ENCODE results near the gene GALNT17. TPM values are rescaled to one million over a fixed set of nuclear protein-coding genes. Genes with fewer than 3 reads are reported as not detected.

The GALNT17 gene
- total RNA-seq, 1 experiment from 2014 or later: 0.06 TPM

- no peak for DNase-seq (ENCODE audit: low read depth)
Measured at GRCh38 chr7:71457021-71457420, 325.1 kb downstream of the GALNT17 start.

- DNase-seq (ENCODE audit: low read depth): no peak
Measured at GRCh38 chr7:71457846-71458590, 326.1 kb downstream of the GALNT17 start.

GRCh38 chr7:71459132-71459531, 327.2 kb downstream of the GALNT17 start:
- peak; percentile 83 for DNase-seq (ENCODE audit: low read depth)

- no peak for DNase-seq (ENCODE audit: low read depth)
Measured at GRCh38 chr7:71461572-71461971, 329.6 kb downstream of the GALNT17 start.

DNA sequence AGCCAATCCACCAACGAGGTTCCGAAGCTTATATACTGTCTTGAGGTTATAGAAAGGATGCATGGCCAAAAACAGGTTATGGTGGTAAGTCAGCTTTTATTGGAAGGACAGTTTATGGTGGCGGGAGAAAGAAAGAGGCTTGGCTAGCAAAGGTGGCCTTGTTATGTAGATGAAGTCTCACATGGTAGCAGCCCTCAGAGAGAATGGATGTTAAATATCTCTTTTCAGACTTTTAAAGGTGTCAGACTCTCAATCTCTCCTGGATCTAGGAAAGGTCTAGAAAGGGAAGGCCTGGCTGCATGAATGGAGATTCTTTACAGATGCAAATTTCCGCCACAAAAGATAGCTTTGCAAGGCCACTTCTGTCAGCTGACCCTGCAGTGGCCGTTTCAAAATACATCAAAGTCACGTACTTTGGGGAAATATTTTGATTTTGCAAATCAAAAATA, 333.8 kb downstream of the GALNT17 start:
- no peak for DNase-seq (ENCODE audit: low read depth)

DNA sequence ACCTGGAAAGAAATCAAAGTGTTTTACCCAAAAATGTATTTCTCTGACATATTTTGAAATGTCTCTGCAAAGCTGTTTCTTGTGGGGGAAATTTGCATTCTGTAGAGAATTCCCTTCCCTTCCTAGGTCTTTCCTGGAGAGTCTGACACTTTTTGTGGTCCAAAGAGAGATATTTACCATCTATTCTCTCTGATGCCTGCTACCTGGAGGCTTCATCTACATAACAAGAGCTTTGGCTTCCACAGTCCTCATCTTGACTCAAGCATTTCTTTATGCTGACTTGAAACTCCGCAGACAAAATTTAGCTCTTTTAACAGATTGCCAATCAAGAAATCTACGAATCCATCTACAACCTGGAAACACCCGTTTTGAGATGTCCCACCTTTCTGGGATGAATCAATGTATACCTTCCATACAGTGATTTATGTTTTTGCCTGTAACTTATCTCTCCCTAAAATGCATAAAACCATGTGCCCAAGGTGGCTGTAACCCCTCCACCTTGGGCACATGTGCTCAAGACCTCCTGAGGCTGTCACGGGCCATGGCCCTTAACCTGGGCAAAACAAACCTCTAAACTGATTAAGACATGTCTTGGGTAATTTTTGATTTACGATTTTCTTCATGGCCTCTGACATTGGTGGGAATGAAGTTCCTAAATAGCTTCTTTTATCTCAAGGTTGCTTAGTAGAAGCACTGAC, 334.7 kb downstream of the GALNT17 start:
- no peak for DNase-seq (ENCODE audit: low read depth)

DNA sequence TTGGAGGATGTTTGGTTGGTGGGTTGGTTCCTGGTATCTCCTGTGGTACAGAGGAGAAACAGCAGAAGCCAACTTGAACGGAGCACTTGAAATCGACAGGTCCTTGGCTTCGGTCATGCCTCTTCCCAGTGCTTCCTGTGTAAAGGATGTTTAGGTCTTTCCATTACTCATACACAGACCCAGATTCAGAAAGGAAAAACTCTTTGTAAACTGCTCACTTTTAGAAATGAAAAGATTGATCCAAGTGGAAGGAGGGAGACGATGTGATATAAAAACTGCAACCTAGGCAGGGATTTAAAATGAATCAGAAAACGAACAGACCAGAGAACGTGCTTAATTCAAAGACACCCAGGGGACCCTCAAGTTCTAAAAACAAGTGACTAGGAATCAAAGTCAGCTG, 338.4 kb downstream of the GALNT17 start:
- no peak for DNase-seq (ENCODE audit: low read depth)

DNA sequence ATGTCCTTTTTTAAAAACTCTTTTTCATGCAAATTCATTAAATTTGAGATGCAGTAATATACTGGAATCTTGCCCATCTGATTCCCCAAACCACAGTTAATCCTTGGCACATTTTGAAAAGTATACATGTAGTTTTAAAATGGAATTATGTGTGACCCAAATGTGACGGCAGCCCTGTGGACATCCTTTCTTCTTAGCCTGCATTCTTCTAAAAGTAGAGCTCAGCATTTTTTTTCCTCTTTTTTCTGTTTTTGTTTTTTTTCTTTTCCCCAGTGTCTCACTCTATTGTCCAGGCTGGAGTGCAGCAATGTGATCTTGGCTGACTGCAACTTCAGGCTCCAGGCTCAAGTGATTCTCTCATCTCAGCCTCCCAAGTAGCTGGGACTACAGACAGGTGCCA, 338.9 kb downstream of the GALNT17 start:
- no peak for DNase-seq (ENCODE audit: low read depth)

- no peak for DNase-seq (ENCODE audit: low read depth)
Measured at GRCh38 chr7:71472962-71473361, 341.0 kb downstream of the GALNT17 start.

GRCh38 chr7:71473366-71473967, 341.5 kb downstream of the GALNT17 start:
- DNase-seq (ENCODE audit: low read depth): no peak

DNA sequence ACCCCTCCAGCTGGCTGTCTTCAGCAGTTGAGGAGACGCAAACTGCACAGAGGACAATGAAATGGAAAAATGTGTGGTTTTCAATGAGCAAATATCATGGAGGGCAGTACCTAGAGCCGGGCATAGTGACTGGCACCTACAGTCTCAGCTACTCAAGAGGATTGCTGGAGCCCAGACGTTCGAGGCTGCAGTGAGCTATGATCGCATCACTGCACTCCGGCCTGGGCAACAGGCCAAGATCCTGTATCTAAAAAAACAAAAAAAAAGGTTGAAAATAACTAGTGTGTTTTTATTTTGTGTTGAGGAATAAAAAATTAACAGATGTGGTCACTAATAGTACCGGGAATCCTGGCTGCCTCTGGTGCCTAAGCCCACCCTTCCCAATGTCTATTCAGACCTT, 345.5 kb downstream of the GALNT17 start:
- no peak for DNase-seq (ENCODE audit: low read depth)

GRCh38 chr7:71479231-71479630, 347.3 kb downstream of the GALNT17 start:
- DNase-seq (ENCODE audit: low read depth): no peak

GRCh38 chr7:71480791-71481190, 348.8 kb downstream of the GALNT17 start:
- DNase-seq (ENCODE audit: low read depth): no peak

- no peak for DNase-seq (ENCODE audit: low read depth)
Measured at GRCh38 chr7:71482284-71482683, 350.3 kb downstream of the GALNT17 start.

GRCh38 chr7:71484380-71484779, 352.4 kb downstream of the GALNT17 start:
- peak; percentile 68 for DNase-seq (ENCODE audit: low read depth)

DNA sequence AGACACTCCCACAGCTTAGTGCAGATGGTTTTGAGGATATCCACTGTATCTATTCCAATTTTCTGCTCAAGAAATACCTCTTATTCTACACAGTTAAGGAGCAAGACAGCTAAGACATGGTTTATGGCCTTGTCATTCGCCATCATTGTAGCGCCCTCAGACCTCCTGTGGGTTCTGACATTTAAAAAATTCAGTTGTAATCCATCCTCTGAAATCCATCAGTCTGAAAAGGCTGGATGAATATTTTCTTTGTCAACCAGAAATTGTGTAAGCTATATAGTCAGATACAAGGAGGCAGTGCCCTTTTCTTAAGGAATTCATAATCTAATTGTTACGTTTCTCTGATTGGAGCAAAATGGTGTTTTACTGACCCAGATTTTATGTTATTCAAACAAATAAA, 353.6 kb downstream of the GALNT17 start:
- DNase-seq (ENCODE audit: low read depth): no peak

DNA sequence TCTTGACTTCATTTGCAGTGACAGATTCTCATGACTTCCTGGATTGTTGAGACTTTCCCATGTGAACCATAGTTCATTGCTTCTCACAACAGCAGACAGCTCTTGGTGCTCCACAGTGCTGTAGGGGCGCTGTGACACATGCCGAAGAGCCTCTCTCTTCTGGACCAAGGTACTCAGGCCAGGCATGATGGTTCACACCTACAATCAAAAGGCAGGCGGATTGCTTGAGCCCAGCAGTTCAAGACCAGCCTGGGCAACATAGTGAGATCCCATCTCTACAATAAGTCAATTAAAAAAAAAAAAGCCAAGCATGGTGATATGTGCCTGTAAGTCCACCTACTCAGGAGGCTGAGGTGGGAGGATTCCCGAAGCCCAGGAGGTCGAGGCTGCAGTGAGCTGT, 354.5 kb downstream of the GALNT17 start:
- DNase-seq (ENCODE audit: low read depth): no peak

- DNase-seq (ENCODE audit: low read depth): peak; percentile 97
Measured at GRCh38 chr7:71486856-71487628, 355.1 kb downstream of the GALNT17 start.

- peak; percentile 84 for DNase-seq (ENCODE audit: low read depth)
Measured at GRCh38 chr7:71488308-71488707, 356.4 kb downstream of the GALNT17 start.

- DNase-seq (ENCODE audit: low read depth): no peak
Measured at GRCh38 chr7:71491336-71491735, 359.4 kb downstream of the GALNT17 start.

DNA sequence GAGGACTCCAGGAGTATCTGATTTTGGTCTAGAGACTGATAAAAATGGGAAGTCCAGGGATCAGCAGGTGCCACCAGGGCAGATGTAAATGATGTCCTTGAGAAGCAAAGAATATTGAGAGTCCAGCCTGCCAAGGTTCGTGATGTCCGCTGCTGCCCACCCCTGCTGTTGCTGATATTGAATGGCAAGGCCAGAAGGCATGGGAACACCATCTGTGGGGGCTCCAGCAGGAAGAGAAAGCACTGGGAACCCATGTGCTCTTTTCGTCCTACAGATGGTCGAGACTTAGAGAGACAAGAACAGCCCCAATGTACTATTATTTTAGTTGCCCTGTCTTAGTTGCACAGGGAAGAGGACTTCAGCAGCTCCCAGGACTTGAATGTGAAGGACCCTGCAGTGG, 363.9 kb downstream of the GALNT17 start:
- no peak for DNase-seq (ENCODE audit: low read depth)

Measured in LHCN-M2 (cell line).